Measurements from ENCODE around the gene SLC48A1.
"Not testable (repeated sequence)": the region's sequence is repeated elsewhere in the genome, so short reads cannot be mapped to it uniquely, and the experiment has no call there.

The SLC48A1 gene

GRCh38 chr12:47795121-47795813 is 22.2 kb downstream of the SLC48A1 start:
- DNase-seq: no peak

GRCh38 chr12:47795814-47796411 is 22.9 kb downstream of the SLC48A1 start:
- no peak for DNase-seq

GRCh38 chr12:47797441-47797840 is 24.4 kb downstream of the SLC48A1 start:
- DNase-seq: no peak

- DNase-seq: no peak
These were observed 25.4 kb downstream of the SLC48A1 start for GRCh38 chr12:47798382-47798948.

- no peak for DNase-seq
These were observed 26.4 kb downstream of the SLC48A1 start for GRCh38 chr12:47799357-47799955.

GRCh38 chr12:47800582-47800981 is 27.5 kb downstream of the SLC48A1 start:
- DNase-seq: no peak

- DNase-seq: no peak
These were observed 28.3 kb downstream of the SLC48A1 start for GRCh38 chr12:47801170-47801903.

GRCh38 chr12:47801904-47802246 is 28.8 kb downstream of the SLC48A1 start:
- DNase-seq: no peak

GRCh38 chr12:47802312-47802711 is 29.3 kb downstream of the SLC48A1 start:
- no peak for DNase-seq

GRCh38 chr12:47803191-47803875 is 30.3 kb downstream of the SLC48A1 start:
- no peak for DNase-seq

GRCh38 chr12:47804171-47804570 is 31.1 kb downstream of the SLC48A1 start:
- DNase-seq: no peak

- DNase-seq: no peak
These were observed 32.4 kb downstream of the SLC48A1 start for GRCh38 chr12:47805417-47805816.

- DNase-seq: no peak
These were observed 34.3 kb downstream of the SLC48A1 start for GRCh38 chr12:47807338-47807737.

GRCh38 chr12:47808050-47808449 is 35.0 kb downstream of the SLC48A1 start:
- peak; percentile 90 for DNase-seq

GRCh38 chr12:47808574-47809365 is 35.7 kb downstream of the SLC48A1 start:
- DNase-seq: peak; percentile 80

- not testable (repeated sequence) for DNase-seq
These were observed 36.5 kb downstream of the SLC48A1 start for GRCh38 chr12:47809518-47809917.

- no peak for DNase-seq
These were observed 38.0 kb downstream of the SLC48A1 start for GRCh38 chr12:47811072-47811396.

- DNase-seq: no peak
These were observed 38.8 kb downstream of the SLC48A1 start for GRCh38 chr12:47811581-47812484.

- DNase-seq: peak; percentile 95
These were observed 39.9 kb downstream of the SLC48A1 start for GRCh38 chr12:47812797-47813510.

- DNase-seq: no peak
These were observed 40.6 kb downstream of the SLC48A1 start for GRCh38 chr12:47813511-47814196.

Measured in activated CD8-positive, alpha-beta memory T cell treated with anti-CD3 and anti-CD28 coated beads for 24 hours (primary cell).